Large intestine (tissue), 12 donors: ENCODE measurements around the gene TSPY8. TPM values are rescaled to one million over a fixed set of nuclear protein-coding genes. Genes with fewer than 3 reads are reported as not detected.
"Not testable (repeated sequence)": the region's sequence is repeated elsewhere in the genome, so short reads cannot be mapped to it uniquely, and the experiment has no call there.

Experiments
- DNase-seq, 2 donors: peaks; one replicate each; pipeline versions ENCODE4 v3.0.0 to v3.0.0-alpha.2; 2013
- H3K27ac ChIP-seq: one replicate; pipeline ENCODE4 v1.5.1; 2013; ENCODE audit warnings: low read length
- H3K27me3 ChIP-seq: 2 replicates; pipeline ENCODE4 v1.6.1; 2013; ENCODE audit warnings: low read length; ENCODE audit not compliant: control insufficient read depth, insufficient read depth
- H3K36me3 ChIP-seq: 2 replicates; pipeline ENCODE4 v1.6.1; 2013; ENCODE audit warnings: low read length; ENCODE audit not compliant: control insufficient read depth, insufficient read depth
- H3K4me1 ChIP-seq: one replicate; pipeline ENCODE4 v1.6.1; 2013; ENCODE audit warnings: low read length; ENCODE audit not compliant: control insufficient read depth, insufficient read depth
- H3K4me3 ChIP-seq: one replicate; pipeline ENCODE4 v1.5.1; 2013; ENCODE audit warnings: low read length
- H3K9me3 ChIP-seq: one replicate; pipeline ENCODE4 v1.6.1; 2013; ENCODE audit warnings: mild to moderate bottlenecking, low read depth, low read length, moderate library complexity; ENCODE audit not compliant: control insufficient read depth
- WGBS: methylation state at CpG from one replicate; pipeline ENCODE4 v1.1.5; 2013; ENCODE audit warnings: low lambda C conversion rate; ENCODE audit not compliant: insufficient coverage; 5-methylcytosine and 5-hydroxymethylcytosine counted together
- long read RNA-seq, 11 donors: transcript quantifications; one replicate each; lab custom pipeline, GENCODE V29; 2026
- polyA plus RNA-seq: library from polyadenylated mRNA; unstranded; fragments of 120-200 nt; gene quantifications from one replicate; pipeline ENCODE4 v1.2.1, GENCODE V29; 2013

TSPY8 gene
- polyA plus RNA-seq: not detected
- long read RNA-seq, donor 1: 0 reads
- long read RNA-seq, donor 2: 0 reads
- long read RNA-seq, donor 3: 0 reads
- long read RNA-seq, donor 4: 0 reads
- long read RNA-seq, donor 5: 0 reads
- long read RNA-seq, donor 6: 0 reads
- long read RNA-seq, donor 7: 0 reads
- long read RNA-seq, donor 8: 0 reads
- long read RNA-seq, donor 9: 0 reads
- long read RNA-seq, donor 10: 0 reads
- long read RNA-seq, donor 11: 0 reads

DNA sequence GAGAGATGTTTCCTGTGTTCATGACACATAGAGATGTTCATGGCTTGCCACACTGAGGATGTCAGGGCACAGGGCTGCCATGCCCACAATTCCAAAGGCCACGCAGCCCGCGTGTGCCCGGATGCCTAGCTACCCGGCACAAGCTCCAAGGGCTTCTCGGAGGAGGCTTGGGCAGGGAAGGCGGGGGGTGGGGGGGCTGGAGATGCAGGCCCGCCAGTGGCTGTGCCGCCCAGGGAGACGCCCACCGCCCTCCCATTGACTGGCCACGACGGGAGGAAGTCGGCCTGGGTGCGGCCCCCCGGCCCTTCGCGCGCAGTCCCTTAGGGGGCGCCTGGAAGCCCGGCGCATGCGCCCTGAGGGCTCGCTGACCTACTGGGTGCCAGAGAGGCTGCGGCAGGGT, at the start of gene TSPY8:
TSS of gene TSPY8 (plus strand) at position 301 of the 400 bp plus-strand sequence. CDS start at position 347, 46 bp downstream.
- not testable (repeated sequence) for H3K4me1 ChIP-seq, H3K36me3 ChIP-seq, H3K9me3 ChIP-seq, H3K27me3 ChIP-seq, H3K4me3 ChIP-seq, DNase-seq, H3K27ac ChIP-seq
- WGBS: no CpG with 5 or more reads among the region's 25 CpGs

DNA sequence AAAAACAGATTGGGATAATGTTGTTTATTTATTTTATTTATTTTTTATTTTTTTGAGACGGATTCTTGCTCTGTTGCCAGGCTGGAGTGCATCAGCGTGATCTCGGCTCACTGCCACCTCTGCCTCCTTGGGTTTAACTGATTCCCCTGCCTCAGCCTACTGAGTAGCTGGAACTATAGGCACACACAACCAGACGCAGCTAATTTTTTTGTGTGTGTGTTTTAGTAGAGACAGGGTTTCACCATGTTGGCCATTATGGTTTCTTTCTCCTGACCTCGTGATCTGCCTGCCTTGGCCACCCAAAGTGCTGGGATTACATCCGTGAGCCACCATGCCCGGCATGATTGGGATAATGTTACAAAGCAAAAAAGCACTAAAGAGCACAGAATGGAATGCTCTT, 36.6 kb upstream of the TSPY8 start:
- Histone ChIP-seq H3K9me3 (no peaks in the 10 kb centered on the region), H3K27ac (no peak overlapping the region), H3K36me3 (no peaks in the 10 kb centered on the region), H3K27me3 (no peaks in the 10 kb centered on the region), H3K4me3 (no peak overlapping the region), H3K4me1 (no peaks in the 10 kb centered on the region)
- no peak for DNase-seq
- WGBS: no CpG with 5 or more reads among the region's 7 CpGs

GRCh38 chrY:9337164-9337563, 20.4 kb upstream of the TSPY8 start, which contains the start of gene TSPY4:
TSPY4 (plus strand) TSS chrY:9337464; CDS start chrY:9337510, 46 bp downstream.
- H3K4me1 ChIP-seq, H3K36me3 ChIP-seq, DNase-seq, H3K27ac ChIP-seq, H3K4me3 ChIP-seq, H3K27me3 ChIP-seq, H3K9me3 ChIP-seq: not testable (repeated sequence)
- WGBS: no CpG with 5 or more reads among the region's 26 CpGs

DNA sequence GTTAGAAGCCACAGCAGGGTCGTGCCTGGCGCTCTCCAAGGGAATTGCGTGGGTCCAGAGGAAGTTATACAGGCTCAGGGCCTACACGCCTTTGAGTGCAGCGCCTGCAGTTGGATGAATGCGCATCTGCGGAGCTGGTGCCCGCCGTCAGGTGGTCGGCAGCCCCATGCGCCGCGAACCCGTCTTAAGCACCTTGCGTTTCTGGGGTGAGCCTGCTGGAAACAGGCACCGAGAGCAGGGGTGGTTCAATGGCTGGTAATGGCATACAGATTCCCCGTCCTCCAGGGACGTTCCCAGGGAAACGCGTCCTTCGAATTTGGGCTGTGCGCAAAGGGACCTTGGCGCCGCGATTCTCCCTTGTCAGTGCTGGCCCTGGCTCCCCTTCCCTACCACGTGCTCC, 38.9 kb downstream of the TSPY8 start:
- H3K27ac ChIP-seq, H3K4me3 ChIP-seq, H3K4me1 ChIP-seq, H3K36me3 ChIP-seq, H3K27me3 ChIP-seq, H3K9me3 ChIP-seq, DNase-seq: not testable (repeated sequence)
- WGBS: no CpG with 5 or more reads among the region's 26 CpGs

DNA sequence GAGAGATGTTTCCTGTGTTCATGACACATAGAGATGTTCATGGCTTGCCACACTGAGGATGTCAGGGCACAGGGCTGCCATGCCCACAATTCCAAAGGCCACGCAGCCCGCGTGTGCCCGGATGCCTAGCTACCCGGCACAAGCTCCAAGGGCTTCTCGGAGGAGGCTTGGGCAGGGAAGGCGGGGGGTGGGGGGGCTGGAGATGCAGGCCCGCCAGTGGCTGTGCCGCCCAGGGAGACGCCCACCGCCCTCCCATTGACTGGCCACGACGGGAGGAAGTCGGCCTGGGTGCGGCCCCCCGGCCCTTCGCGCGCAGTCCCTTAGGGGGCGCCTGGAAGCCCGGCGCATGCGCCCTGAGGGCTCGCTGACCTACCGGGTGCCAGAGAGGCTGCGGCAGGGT, 40.5 kb downstream of the TSPY8 start, which contains the start of gene TSPY3:
TSS of gene TSPY3 (plus strand) at position 301 of the 400 bp plus-strand sequence. CDS start at position 347, 46 bp downstream.
- not testable (repeated sequence) for H3K4me1 ChIP-seq, H3K36me3 ChIP-seq, H3K27me3 ChIP-seq, H3K4me3 ChIP-seq, H3K27ac ChIP-seq, H3K9me3 ChIP-seq, DNase-seq
- WGBS: no CpG with 5 or more reads among the region's 26 CpGs

Other genes starting within 250 kb of the TSPY8 start
- gene TSPY4, start 20.3 kb upstream of the TSPY8 start, polyA plus RNA-seq: not detected
- gene TSPY3, start 40.6 kb downstream of the TSPY8 start, polyA plus RNA-seq: not detected
- not detected for gene TSPY1, start 109.2 kb downstream of the TSPY8 start, polyA plus RNA-seq
- gene TSPY9, start 129.5 kb downstream of the TSPY8 start, polyA plus RNA-seq: not detected
- gene TSPY10, start 170.1 kb downstream of the TSPY8 start, polyA plus RNA-seq: not detected